Stimulated activated CD4-positive, alpha-beta T cell treated with anti-CD3 and anti-CD28 coated beads, Interleukin-4, amount 100 ng/mL, for 1 hour (primary cell): ENCODE results near the gene FRY.

Experiments
- DNase-seq: peaks from one replicate; pipeline ENCODE4 v3.0.0-alpha.2; 2020

The FRY gene

DNA sequence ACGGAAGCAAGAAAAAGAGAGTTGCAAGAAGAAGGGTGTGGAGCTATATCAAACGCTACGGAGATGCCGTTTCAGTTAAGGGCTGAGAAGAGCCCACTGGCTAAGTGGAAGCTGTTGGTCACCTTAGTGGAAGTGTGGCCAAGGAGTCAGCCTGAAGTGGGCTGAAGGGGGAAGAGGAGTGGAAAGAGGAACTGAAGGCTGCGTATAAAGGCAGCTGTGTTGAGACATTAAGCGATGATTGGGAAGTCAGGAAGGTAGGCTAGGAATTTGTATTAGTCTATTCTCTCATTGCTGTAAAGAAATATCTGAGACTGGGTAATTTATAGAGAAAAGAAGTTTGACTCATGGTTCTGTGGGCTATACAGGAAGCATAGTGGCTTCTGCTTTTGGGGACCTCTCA lies 14.1 kb upstream of the FRY start:
- no peak for DNase-seq

GRCh38 chr13:32019612-32020233 lies 11.9 kb upstream of the FRY start:
- DNase-seq = peak; percentile 5

DNA sequence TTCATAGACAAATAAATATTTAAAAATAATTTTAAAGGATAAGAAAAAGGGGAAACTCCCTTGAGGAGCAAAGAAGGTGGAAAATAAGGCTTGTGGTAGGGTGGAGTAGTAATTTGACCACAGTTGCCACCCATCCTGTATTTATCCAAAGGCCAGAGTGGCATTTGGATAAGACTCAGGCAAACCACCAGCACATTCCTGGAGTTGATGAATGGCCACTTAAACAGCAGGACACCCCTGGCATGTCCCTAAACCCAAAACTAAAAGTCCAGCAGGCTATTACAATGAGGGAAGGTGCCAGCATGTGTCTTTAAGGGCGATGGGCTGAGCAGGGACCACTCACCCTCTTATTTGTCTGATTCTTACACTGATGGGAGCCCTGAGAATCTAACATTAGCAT lies 9.8 kb upstream of the FRY start:
- DNase-seq = no peak

- DNase-seq = no peak
These were observed 9.3 kb upstream of the FRY start for GRCh38 chr13:32022311-32022710.

DNA sequence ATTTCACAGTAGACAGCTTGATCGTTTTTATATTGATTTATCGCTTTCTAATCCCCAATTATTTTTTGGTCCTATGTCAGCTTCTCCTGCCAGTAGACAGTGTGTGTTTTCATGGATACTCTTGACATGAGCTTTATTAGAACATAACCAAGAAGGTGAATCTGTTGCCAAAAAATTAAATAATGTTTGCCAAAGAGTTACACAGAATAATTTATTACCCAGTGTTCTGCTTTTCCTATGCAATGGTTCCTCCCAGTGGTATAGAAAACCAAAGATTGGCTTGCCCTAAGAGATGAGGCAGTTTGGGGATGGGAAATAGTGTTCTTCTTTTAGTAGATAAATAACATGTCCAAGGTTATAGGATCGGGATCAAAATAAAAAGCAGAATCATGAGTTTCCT lies 8.5 kb upstream of the FRY start:
- no peak for DNase-seq

DNA sequence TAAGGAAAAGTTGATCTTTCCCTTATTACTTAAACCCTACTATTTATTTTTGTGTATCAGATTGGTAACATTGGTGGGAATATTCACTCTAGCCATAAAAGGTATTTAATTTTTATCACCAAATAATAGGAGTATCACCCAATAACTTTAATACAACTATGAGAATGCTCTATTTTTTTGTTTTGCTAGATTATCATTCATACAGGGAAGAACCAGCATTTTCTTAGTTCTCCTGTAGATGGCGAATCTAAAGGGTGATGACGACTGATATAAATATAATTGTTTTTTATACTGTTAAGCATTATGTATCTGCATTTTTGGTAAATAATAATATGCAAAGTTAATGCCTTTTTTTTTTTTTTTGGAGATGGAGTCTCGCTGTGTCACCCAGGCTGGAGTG lies 7.9 kb upstream of the FRY start:
- no peak for DNase-seq

DNA sequence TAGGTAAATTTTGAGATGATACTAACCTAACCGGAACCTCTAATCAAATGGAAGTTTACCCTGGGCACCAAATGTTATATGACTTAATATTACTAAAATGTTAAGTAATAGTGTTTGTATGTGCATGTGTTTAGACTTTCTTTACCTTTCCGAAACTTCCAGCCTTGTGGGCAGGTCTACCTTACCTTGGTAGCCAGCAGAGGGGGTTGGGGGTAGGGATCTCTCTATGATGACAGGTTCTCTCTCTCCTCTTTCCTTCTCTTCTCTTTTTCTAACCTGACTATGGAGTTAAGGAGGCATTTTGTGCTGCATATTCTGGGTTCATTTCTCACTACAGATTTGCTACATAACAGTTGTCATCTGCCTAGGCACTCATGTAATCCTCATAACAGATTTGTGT lies 6.8 kb upstream of the FRY start:
- no peak for DNase-seq

DNA sequence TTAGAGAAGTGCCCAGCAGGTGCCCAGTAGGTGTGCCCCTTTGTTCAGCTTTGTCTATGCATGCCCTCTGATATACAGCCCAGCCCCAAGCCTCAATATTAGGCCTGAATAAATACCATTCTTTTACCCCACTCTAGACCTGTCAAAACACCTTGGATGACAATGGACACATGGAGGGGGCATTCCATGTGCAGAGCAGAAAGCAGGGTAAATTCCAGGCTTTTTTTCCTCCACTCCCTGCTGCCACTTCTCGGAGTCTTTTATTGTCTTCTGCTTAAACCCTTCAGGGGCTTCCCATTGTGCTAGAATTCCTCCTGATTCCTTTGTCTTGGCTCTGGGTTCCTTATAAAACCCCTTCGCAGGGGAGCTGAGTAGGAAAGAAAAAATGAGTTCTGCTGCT lies 5.8 kb upstream of the FRY start:
- DNase-seq = no peak

GRCh38 chr13:32026623-32027022 lies 5.0 kb upstream of the FRY start:
- no peak for DNase-seq

DNA sequence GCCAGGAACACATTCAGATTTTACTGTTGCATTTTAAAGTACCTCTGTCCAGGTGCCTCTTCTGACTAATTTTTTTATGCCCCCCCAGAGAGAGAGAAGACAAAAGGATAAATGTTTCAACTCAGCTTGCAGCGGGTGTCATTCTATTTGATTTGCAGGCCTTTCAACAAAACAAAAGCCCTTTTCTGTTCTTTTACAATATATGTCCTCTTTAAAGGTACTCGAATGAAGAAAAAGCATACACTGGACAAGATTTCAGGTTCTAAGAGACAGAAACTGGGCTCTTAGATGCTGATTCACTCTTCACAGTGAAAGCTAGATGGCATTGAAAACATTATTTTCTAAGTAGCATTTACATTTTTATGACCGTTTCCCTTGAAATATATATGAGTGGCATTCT lies 2.9 kb upstream of the FRY start:
- DNase-seq = no peak

DNA sequence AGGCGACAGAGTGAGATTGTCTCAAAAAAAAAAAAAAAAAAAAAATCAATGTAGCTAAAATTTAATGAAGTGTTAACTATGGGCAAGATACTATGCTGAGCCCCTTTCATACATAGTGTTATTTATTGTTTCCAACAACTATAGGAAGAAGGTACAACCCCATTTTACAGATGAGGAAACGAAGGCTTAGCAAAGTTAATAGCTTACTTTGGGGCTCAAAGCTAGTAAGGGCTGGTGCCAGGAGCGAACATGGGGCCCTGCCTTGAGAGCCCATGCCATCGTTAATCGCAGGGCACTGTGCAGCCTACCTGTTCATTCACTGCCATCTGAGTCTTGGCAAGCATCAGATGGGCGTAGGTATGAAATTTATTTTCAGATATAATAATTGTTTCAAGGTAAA lies 1.9 kb upstream of the FRY start:
- no peak for DNase-seq

- DNase-seq = no peak
These were observed 319 bp downstream of the FRY start for GRCh38 chr13:32031815-32032370.

GRCh38 chr13:32032759-32033158 lies 1.2 kb downstream of the FRY start:
- no peak for DNase-seq

- no peak for DNase-seq
These were observed 2.2 kb downstream of the FRY start for GRCh38 chr13:32033744-32034143.

DNA sequence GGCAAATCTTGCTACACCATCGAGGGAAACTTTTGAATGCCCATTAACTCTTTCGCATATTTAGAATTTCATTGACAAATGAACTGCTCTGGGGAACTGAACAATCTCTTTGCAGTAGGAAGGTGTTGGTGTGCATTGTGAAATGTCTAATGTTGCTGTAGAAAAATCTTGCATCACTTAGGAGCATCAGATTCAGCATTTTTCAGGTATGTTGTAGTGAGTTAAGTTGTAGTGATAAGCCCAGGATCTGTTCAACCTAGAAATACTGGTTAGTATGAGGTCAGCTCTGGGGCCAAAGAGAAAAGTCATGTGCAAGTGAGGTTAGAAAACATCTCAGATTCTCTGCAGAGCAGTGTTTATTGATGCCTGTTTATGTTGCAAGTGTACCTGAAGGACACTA lies 4.1 kb downstream of the FRY start:
- DNase-seq = no peak

DNA sequence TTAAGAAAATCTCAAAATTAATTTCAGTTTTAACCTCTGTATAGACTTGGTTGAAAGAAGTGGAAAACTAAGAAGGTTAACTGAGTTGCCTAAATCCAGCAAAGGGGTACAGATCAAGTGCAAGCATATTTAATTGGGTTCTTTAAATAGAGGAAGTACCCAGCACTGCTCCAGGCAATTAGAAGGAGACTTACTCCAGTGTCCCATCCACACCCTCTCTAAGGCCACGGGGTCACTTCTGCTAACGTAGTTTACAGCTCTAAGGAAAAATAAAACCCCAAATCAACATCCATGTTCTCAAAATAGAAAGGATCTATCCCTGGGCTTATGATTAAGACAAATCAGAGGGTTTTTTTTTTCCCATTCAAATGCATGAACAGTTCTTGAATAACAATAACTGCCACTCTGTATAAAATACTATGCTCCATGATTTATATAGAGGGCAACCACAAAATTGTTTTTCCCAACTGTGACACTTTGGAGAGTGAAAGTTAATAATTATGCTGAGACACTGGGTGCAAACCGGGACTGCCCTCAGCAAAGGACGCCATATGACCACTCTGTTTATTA lies 4.6 kb downstream of the FRY start:
- DNase-seq = no peak

DNA sequence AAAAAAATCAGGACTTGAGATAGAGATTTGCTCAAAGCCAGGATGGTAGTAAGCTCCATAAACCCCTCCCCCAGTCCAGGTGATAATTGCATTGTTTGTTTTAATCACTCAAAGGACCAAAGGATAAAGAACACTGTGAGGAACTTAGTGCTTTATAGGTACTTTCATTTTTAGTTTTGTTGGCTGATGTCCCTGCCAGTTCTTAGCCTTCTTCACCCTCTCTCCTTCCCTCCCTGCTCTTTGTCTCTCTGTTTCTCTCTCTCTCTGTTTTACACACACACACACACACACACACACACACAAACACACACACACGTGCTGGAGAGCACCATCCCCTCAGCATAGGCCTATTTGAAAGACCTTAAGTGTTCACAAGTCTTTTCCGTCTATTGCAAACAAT lies 5.2 kb downstream of the FRY start:
- DNase-seq = no peak

DNA sequence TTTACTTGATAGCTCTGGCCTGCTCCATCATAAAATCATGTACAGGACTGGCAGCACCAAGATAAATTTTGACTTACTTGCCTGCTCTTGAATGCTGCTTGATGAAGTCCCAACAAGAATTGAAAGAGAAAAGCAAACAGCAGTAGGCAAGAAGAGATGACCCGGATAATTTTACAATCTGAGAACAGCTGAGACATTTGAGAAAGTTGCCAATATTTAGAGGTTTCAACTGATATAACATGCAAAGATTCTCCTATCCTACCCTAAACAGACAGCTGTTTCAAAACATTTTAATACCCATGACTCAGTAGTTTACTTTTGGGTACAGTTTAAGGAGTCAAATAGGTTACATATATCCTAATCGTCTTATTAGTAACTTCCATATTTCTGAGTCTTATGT lies 5.9 kb downstream of the FRY start:
- DNase-seq = no peak

GRCh38 chr13:32038343-32038742 lies 6.8 kb downstream of the FRY start:
- DNase-seq = no peak

GRCh38 chr13:32039056-32039455 lies 7.5 kb downstream of the FRY start:
- no peak for DNase-seq

DNA sequence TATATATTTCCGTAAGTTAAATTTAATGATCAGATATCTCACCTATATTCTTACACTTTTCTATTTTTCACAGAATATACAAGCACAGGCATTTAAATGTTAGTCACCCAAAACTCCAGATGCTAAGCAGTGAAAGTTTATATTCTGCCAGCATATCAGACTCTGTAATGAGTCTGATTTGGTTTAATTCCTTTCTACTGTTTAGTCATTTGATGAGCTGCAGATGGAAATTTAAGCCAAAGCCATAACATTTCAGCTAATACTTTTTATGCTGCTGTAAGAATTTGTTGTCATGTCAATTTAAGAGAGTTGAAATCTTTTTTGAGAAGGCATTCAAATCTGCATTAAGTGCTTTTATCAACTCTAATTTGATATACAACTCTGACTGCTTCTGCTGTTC lies 8.0 kb downstream of the FRY start:
- DNase-seq = no peak

DNA sequence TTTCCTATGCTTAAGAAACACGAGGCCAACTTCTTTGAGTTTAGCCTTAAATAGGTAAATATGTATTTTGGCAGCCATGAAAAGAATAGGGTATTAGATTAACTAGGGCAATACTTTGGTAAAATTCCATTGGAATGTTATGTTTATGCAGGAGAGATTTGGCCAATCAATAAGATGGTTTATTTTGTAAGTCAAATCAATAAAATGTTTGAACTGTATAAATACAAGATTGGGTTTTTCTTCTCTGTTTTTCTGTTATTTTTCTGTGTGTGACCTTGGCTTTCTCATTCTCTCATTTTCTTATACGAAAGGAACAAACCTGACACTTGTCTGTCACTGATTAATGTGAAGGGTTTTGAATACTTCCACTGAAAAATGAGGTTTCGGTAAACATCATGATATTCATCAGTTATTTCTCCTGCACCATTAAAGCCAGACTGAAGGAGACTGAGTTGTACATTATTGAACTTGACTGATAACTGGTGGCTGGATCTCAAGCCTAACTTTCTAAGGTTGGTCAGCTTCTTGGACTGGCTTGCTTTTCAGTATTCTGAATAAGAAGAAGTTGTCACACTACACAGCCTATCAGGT lies 8.6 kb downstream of the FRY start:
- DNase-seq = no peak

DNA sequence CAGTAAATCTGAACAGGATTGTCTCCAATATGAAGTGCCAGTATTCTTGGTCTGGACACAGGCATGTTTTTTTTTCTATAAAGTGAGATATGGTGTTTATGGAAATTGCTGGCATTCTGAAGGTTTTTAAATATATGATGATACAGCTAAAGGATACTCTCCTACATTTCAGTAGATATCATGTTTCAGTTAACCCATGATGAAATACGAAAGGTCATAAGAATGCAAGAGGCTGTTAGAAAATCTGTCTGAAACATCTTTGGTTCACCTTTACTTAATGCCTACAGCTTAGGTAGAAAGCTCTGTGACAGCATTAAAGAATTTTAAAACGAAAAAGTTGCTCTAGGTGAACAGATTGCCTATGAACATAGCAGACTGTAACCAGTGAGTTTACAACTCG lies 9.1 kb downstream of the FRY start:
- DNase-seq = no peak

DNA sequence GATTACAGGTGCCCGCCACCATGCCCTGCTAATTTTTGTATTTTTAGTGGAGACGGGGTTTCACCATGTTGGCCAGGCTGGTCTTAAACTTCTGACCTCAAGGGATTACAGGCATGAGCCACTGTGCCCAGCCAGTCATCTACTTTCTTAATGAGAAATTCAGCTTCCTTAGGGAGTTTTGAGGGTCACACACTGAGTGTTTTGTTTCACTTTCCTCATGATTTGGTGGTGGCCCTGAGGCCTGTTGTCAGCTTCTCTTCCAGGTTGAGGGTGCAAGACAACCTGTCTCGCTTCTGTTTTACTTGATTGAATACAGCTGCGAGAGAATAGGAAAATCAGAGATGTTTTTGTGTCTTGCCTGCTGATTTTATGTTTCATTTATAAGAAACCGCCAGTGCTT lies 9.9 kb downstream of the FRY start:
- no peak for DNase-seq

GRCh38 chr13:32042551-32042950 lies 11.0 kb downstream of the FRY start:
- no peak for DNase-seq
